MM.1S (cell line): Measurements from ENCODE around the gene MAEA.

Source experiments
- EZH2 ChIP-seq: fragments of 300-600 bp; sonication (generic); optimal IDR thresholded peaks from 2 replicates; pipeline ENCODE3; 2017; ENCODE audit warnings: low read depth, mild to moderate bottlenecking, antibody characterized with exemption, low read length, mixed read lengths
- EZH2phosphoT487 ChIP-seq: fragments of 300-600 bp; sonication (generic); IDR thresholded peaks from 2 replicates; pipeline ENCODE4 v1.6.1; 2018; ENCODE audit warnings: antibody characterized with exemption, low read length

- no peak for TF ChIP-seq EZH2phosphoT487
- no peak for TF ChIP-seq EZH2
Measured at GRCh38 chr4:1371176-1372165, 81.8 kb downstream of the MAEA start.
